Activated CD8-positive, alpha-beta memory T cell treated with anti-CD3 and anti-CD28 coated beads, Interleukin-2, amount 50 U/mL, for 24 hours (primary cell): ENCODE data around the gene GORASP1.

ENCODE experiments used
- DNase-seq: peaks from one replicate; pipeline ENCODE4 v3.0.0-alpha.2; 2020; ENCODE audit errors: extremely low read depth

Gene GORASP1

GRCh38 chr3:39125841-39126500 lies 18.5 kb upstream of the GORASP1 start:
- no peak for DNase-seq

- DNase-seq = no peak
Measured at GRCh38 chr3:39124876-39125840, 17.7 kb upstream of the GORASP1 start.

DNA sequence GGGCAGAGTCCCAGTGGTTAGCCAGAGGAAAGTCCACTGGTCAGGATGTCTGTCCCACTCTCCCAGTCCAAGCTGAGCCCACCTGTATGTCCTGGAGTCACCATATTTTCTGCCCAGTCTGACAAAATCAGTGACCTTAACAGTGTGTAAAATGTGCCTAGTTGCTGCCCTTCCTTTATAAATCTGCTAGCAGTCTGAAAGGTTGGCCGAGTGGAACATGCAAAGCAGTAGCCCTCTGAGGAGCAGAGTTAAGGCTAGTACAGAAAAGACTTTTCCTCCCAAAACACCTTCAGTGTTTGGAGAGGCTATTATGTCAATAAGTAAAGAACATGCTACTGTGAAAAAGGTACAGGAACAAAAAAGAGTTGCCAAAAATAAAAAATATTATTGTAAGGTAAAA lies 15.4 kb upstream of the GORASP1 start:
- no peak for DNase-seq

GRCh38 chr3:39121621-39122020 lies 14.2 kb upstream of the GORASP1 start:
- no peak for DNase-seq

DNA sequence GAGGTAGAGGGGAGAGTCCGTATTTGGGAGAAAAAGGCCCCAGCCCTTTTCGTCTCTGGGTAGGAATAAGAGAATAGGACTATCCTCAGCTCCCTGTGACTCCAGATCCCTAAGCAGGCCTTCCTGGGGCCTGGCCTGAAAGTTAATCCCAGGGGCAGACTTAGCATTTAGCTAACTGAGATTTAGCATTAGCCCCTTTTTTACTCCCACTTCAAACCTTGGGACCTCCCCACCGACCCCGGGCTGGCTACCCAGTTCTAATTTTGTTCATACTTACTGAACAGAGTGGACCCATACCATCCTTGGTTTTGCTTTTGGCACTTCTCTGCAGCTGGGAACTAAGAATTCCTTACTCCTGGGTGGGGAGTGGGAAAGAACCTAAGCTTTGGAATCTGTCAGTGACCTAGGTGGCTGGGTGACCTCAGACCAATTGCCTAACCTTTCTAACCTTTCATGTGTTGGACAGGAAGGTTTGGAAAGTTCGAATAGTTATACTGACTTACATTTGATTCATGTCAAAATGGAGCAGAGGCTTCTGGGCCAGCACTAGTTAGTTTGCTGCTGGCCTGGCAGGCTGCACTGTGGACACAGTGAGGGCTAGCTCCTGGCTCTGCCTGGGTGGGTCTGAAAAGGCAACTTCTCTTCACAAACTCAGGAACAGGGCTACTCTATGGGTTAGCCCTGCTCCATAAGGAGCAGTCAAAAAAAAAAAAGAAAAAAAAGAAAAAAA lies 11.7 kb upstream of the GORASP1 start:
- no peak for DNase-seq

DNA sequence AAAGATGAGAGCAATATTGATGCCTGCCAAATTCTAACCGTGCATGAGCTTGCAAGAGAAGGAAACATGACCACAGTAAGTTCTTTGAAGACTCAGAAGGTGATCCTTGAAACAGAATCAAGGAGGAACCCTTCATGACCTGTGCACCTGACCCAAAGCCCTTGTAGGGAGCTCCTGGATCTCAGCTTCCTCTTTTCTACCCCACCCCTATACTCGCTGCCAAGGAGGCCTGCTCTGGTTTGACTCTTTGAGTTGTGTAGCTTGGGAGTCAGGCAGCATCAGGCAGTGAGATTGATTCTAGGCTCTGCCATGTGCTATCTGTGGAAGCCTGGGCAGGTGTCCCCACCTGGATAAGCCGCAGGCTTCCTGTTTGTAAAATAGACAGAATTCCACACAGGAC lies 10.7 kb upstream of the GORASP1 start:
- DNase-seq = no peak

- DNase-seq = no peak
Measured at GRCh38 chr3:39115870-39116269, 8.4 kb upstream of the GORASP1 start.

DNA sequence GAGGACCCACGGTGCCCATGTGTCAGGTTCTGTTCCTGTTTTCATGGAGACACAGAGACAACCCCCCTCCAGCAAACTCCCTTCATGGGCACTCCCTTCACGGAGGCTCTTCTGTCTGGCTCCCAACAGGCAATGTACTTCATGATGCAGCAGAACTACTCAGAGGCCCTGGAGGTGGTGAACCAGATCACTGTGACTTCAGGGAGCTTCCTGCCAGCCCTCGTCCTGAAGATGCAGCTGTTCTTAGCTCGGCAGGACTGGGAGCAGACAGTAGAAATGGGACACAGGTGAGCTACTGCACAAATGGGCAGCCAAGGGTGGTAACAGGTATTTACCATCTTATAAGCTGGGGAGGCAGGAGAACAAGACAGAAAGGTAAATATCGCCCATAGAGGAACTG lies 7.0 kb upstream of the GORASP1 start:
- no peak for DNase-seq

GRCh38 chr3:39113291-39113690 lies 5.9 kb upstream of the GORASP1 start:
- no peak for DNase-seq

GRCh38 chr3:39112535-39112934 lies 5.1 kb upstream of the GORASP1 start:
- DNase-seq = no peak

- DNase-seq = no peak
Measured at GRCh38 chr3:39112113-39112512, 4.7 kb upstream of the GORASP1 start.

- no peak for DNase-seq
Measured at GRCh38 chr3:39110041-39110639, 2.7 kb upstream of the GORASP1 start.

DNA sequence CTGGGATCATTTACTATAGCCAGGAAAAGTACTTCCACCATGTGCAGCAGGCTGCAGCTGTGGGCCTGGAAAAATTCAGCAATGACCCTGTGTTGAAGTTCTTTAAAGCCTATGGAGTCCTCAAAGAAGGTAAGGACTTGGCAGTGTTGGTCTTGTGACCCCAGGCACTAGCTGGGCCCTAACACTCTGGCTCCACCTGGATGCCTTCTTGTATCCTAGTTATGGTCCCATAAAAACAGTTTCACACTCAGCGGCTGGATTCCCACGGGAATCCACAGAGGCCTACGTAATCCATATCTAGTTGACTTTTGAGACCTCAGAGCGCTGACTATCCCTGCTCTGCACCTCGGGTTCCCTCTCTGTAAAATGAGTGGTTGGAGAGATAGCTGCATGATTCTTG lies 1.7 kb upstream of the GORASP1 start:
- DNase-seq = no peak

DNA sequence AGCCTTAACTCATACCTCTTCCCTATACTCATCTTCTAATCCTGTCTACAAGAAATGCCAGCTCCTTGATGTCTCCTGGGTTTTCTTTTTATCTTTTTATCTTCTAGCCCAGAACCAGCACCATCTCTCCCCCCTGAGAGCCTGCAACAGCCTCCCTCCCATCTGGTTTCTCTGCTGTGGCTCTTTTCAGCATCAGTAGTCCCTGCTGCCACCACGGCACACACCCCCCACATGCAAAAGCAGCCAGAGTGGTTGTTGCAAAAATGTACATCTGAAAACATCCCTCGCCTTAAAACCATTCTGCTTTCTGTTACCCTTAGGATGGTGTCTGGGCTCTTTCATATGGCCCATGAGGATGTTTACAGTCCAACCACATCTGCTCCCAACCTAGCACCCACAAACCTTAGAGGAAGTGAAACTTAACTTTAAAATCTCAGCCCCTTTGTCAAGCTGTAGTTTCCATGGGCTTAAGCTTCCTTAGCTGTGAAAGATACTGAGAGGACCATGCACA lies 828 bp upstream of the GORASP1 start:
- no peak for DNase-seq

DNA sequence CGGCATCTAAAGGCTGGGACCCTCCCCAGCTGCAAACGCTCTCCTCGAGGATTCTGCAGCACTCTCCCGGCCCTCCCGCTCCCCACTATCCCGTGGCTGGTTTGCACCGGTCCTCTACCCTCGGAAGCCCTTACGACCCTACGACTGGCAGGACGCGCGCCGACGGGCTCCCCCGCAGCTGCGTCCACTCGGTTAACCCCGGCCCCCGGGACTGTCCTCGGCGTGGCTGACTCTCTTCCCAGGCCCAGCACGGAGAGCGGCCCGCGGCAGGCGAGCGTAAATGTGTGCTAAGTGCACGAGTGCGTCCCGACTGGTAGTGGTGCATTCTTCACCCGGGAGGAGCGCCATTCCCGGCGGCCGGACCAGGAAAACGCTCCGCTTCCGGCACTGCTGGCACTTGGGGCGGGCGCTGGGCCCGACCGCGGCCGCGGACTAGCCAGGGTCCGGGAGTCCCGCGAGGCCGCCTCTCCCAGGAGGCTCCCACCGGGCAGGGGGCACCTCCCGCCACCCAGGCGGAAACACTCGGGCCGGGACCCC lies 508 bp downstream of the GORASP1 start:
- DNase-seq = no peak

- DNase-seq = no peak
Measured at GRCh38 chr3:39106281-39106811, 1.1 kb downstream of the GORASP1 start.

GRCh38 chr3:39105687-39106063 lies 1.8 kb downstream of the GORASP1 start:
- no peak for DNase-seq

DNA sequence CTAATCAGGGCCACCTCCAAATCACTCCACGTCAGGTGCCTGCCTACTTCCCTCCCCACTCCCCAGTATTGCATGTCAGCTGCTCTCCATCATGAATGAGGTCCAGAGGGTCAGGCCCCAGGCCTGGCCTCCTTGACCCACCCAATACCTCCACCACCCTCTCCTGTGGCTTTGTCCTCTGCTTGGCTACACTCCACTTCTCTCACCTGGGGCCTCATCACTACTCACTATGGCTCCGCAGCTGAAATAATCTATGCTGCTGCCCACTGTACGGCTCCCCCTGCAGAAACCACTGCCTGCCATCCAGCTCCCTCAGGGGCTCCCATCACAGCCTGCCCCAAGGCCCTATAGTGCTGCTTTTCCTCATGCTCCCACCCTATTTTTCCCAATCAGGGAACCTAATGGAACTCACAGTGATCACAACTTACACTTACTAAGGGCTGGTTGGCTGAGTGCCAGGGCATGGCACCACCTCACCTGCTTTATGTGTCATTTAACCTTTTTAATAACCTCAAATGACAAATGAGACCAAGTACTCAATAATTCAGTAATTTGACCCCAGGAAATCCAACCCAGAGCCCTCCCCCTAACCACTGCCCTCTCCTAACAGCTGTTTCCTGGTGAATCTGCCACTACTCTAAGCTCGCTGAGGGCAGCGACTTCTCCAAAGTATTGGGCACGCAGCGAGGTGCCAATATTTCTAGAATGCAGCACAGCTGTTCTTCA lies 2.3 kb downstream of the GORASP1 start:
- no peak for DNase-seq

GRCh38 chr3:39103791-39104552 lies 3.5 kb downstream of the GORASP1 start:
- DNase-seq = no peak

DNA sequence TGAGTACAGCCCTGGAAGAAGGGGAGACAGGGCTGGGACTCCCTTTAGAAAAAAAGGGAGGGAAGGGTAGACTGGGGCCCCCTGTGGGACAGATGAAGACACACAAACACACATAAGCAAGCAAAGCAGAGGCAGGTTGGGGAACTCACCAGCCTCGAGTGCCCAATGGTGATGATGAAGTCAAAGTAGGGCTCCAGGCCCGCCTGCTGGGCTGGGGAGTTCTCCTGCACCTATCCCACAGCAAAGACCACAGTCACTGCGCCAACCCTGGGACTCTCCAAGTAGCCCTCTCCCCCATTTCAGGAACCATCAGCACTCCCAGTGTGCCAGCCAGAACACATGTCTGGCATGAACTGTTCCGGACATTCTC lies 4.1 kb downstream of the GORASP1 start:
- DNase-seq = no peak
